Breast epithelium (tissue), 4 donors: ENCODE measurements around the gene PARVA. TPM values are rescaled to one million over a fixed set of nuclear protein-coding genes. Genes with fewer than 3 reads are reported as not detected.

Source experiments
- DNase-seq, 2 donors: peaks; one replicate each; pipeline ENCODE4 v3.0.0-alpha.2; 2019; ENCODE audit warnings: low spot score in 2 of 2
- H3K27ac ChIP-seq, 2 donors: fragments of 200-600 bp; sonication (generic) in 1 of 2; one replicate each; pipeline ENCODE4 v1.5.1; 2016 to 2019; ENCODE audit warnings: mild to moderate bottlenecking in 1 of 2
- H3K27me3 ChIP-seq, 2 donors: fragments of 200-600 bp; sonication (generic) in 1 of 2; one replicate each; pipeline versions ENCODE4 v1.5.1 to v1.6.0; 2017 to 2019; ENCODE audit warnings: control low read depth in 1 of 2, mild to moderate bottlenecking in 1 of 2
- H3K36me3 ChIP-seq: fragments of 200-600 bp; one replicate; pipeline ENCODE4 v1.5.1; 2019
- H3K4me1 ChIP-seq, 2 donors: fragments of 200-600 bp; sonication (generic); one replicate each; pipeline ENCODE4 v1.5.1; 2016 to 2019; ENCODE audit warnings: control low read depth in 1 of 2
- H3K4me3 ChIP-seq, 3 donors: fragments of 200-600 bp; sonication (generic); 1 replicate in 2 of 3; 2 replicates in 1 of 3; pipeline ENCODE4 v1.5.1; 2016 to 2019; ENCODE audit warnings: mild to moderate bottlenecking in 3 of 3, moderate library complexity in 2 of 3
- H3K9me3 ChIP-seq, 2 donors: fragments of 200-600 bp; sonication (generic) in 1 of 2; one replicate each; pipeline ENCODE4 v1.5.1; 2016 to 2019; ENCODE audit warnings: control low read depth in 1 of 2
- CTCF ChIP-seq, 3 donors: fragments of 450-650 bp; IDR thresholded peaks; one replicate each; pipeline ENCODE4 v1.5.1; 2016 to 2017; ENCODE audit warnings: antibody characterized with exemption in 3 of 3, mild to moderate bottlenecking in 3 of 3, moderate library complexity in 3 of 3
- POLR2A ChIP-seq: fragments of 450-650 bp; IDR thresholded peaks from one replicate; pipeline ENCODE4 v1.6.1; 2016; ENCODE audit warnings: antibody characterized with exemption, mild to moderate bottlenecking, moderate library complexity
- POLR2AphosphoS5 ChIP-seq, 3 donors: sonication (generic); formaldehyde crosslinking; IDR thresholded peaks; one replicate each; pipeline ENCODE4 v1.6.1; 2017; ENCODE audit warnings: antibody characterized with exemption in 3 of 3
- intact Hi-C: fragments of 100-400 bp; cut with DNase I; formaldehyde crosslinking; loops from one replicate; pipeline ENCODE4 v1.15.1; 2023; ENCODE audit warnings: low total_unique reads
- total RNA-seq, 3 donors: library from RNA; depleted of rRNA; stranded (reverse); fragments of >200 nt; gene quantifications; one replicate each; pipeline ENCODE4 v1.1.0, GENCODE V29; 2016

PARVA gene
- total RNA-seq, 3 donors from 2014 or later: 50.5 to 109 (median 60.4) TPM

GRCh38 chr11:12581923-12582322, 204.6 kb downstream of the PARVA start:
- H3K4me1 ChIP-seq: no peaks in the 10 kb centered on the region
- no peaks in the 10 kb centered on the region for H3K36me3 ChIP-seq
- H3K27ac ChIP-seq: no peak overlapping the region
- no peaks in the 10 kb centered on the region for H3K9me3 ChIP-seq
- no peak for DNase-seq
- H3K4me3 ChIP-seq: no peak overlapping the region
- no peaks in the 10 kb centered on the region for H3K27me3 ChIP-seq
- TF ChIP-seq POLR2A: no peak
- TF ChIP-seq POLR2AphosphoS5 (IDR thresholded peaks at IDR 0.05): no peak
- no peak for TF ChIP-seq CTCF (IDR thresholded peaks at IDR 0.05)
- intact Hi-C loops: loop anchor here (10.0 kb wide), 1 partner anchor 1347 kb away; no protein-coding TSS in a partner anchor
